Kidney (tissue), 14 donors: Measurements from ENCODE around the gene SPECC1. TPM values are rescaled to one million over a fixed set of nuclear protein-coding genes. Genes with fewer than 3 reads are reported as not detected.

Experiments
- DNase-seq, 5 donors: peaks; one replicate each; pipeline ENCODE4 v3.0.0-alpha.2; 2013 to 2020
- FAIRE-seq: peaks from 2 replicates; lab custom pipeline; 2012; peaks lifted over from hg19 to GRCh38; lab: Jason Lieb, UNC
- H3K27ac ChIP-seq, 2 donors: one replicate each; pipeline ENCODE4 v1.7.0; 2013; ENCODE audit warnings: low read depth in 2 of 2, low read length in 2 of 2, inconsistent platforms in 1 of 2
- H3K27me3 ChIP-seq: one replicate; pipeline ENCODE4 v1.7.1; 2013; ENCODE audit warnings: low read length, inconsistent platforms; ENCODE audit not compliant: control insufficient read depth, insufficient read depth
- H3K36me3 ChIP-seq, 3 donors: one replicate each; pipeline versions ENCODE4 v1.7.0 to v1.7.1; 2013; ENCODE audit warnings: low read length in 3 of 3, control low read depth in 1 of 3, inconsistent platforms in 1 of 3; ENCODE audit not compliant: insufficient read depth in 3 of 3, control insufficient read depth in 2 of 3
- H3K4me1 ChIP-seq, 3 donors: one replicate each; pipeline versions ENCODE4 v1.7.0 to v1.7.1; 2013; ENCODE audit warnings: low read length in 3 of 3, inconsistent platforms in 1 of 3, low read depth in 1 of 3; ENCODE audit not compliant: control insufficient read depth in 2 of 3, insufficient read depth in 2 of 3
- H3K4me3 ChIP-seq, 3 donors: one replicate each; pipeline versions ENCODE4 v1.7.0 to v1.8.1; 2013; ENCODE audit warnings: low read length in 3 of 3, control low read depth in 1 of 3, inconsistent platforms in 1 of 3
- H3K9ac ChIP-seq, 3 donors: one replicate each; pipeline versions ENCODE4 v1.7.0 to v1.7.1; 2013; ENCODE audit warnings: low read length in 3 of 3, control low read depth in 1 of 3, inconsistent platforms in 1 of 3
- H3K9me3 ChIP-seq, 3 donors: one replicate each; pipeline versions ENCODE4 v1.7.0 to v1.7.1; 2013; ENCODE audit warnings: low read length in 3 of 3, control low read depth in 1 of 3, inconsistent platforms in 1 of 3; ENCODE audit not compliant: control insufficient read depth in 2 of 3, insufficient read depth in 1 of 3
- CTCF ChIP-seq: IDR thresholded peaks from 3 replicates; pipeline ENCODE4 v1.5.1; 2012; ENCODE audit warnings: mild to moderate bottlenecking, moderate library complexity, borderline replicate concordance; ENCODE audit not compliant: insufficient read depth; ENCODE audit errors: extremely low read depth
- intact Hi-C: fragments of 100-400 bp; cut with DNase I; formaldehyde crosslinking; loops from one replicate; pipeline ENCODE4 v1.11.1; 2022
- polyA plus RNA-seq: library from polyadenylated mRNA; stranded (reverse); fragments of 350-450 nt; fragmentation: Illumina TruSeq; extraction: RNeasy Lipid Tissue Mini Kit (QIAGEN cat#74804); gene quantifications from one replicate; pipeline ENCODE4 v1.2.3, GENCODE V29; 2014; ENCODE audit warnings: low read depth, low replicate concordance; ENCODE audit not compliant: insufficient read depth
- total RNA-seq: library from RNA; stranded (reverse); fragmentation: NEBNext Ultra II Directional; extraction: Animal tissue kit (Norgen Biotek cat#: 25700); gene quantifications from one replicate; pipeline ENCODE4 v1.2.1, GENCODE V29; 2021
- donor health status: control.
- donor health status: control.
- donor health status: control.
- donor health status: control.
- donor health status: control.
- donor health status: DM: yes; HTN: yes; CAD: no.
- donor health status: Normal renal cell carcinoma (clear cell type).

Gene SPECC1
- total and polyA plus RNA-seq, 2 donors from 2014 or later: 7.6 to 29.1 TPM

GRCh38 chr17:20092261-20092867 lies 83.2 kb downstream of the SPECC1 start:
- no peak for FAIRE-seq
- H3K9me3 ChIP-seq: no peaks in the 10 kb centered on the region
- no peak for TF ChIP-seq CTCF
- no peak for DNase-seq
- intact Hi-C loops: no loop called here
- no peaks in the 10 kb centered on the region for H3K36me3 ChIP-seq
- no peaks in the 10 kb centered on the region for H3K27me3 ChIP-seq
- H3K4me3 ChIP-seq: no peak overlapping the region
- H3K4me1 ChIP-seq: peaks cover 0 to 4% (median 2%) of the 10 kb centered on the region in 3 donors
- H3K27ac ChIP-seq: peak overlapping the region; percentile 63 to 93
- H3K9ac ChIP-seq: peak overlapping the region in 1 of 3 donors; percentile 51

- Histone ChIP-seq H3K4me3 (no peak overlapping the region), H3K9me3 (no peaks in the 10 kb centered on the region), H3K27me3 (no peaks in the 10 kb centered on the region), H3K27ac (peak overlapping the region; percentile 63 to 93), H3K9ac (no peak overlapping the region), H3K36me3 (no peaks in the 10 kb centered on the region), H3K4me1 (peaks cover 0 to 4% (median 2%) of the 10 kb centered on the region in 3 donors)
- FAIRE-seq (no peak), DNase-seq (peak in 2 of 5 donors; percentile 26 to 34)
- intact Hi-C loops: no loop called here
- no peak for TF ChIP-seq CTCF
Observed at GRCh38 chr17:20092973-20093626, 83.9 kb downstream of the SPECC1 start.

- no peak overlapping the region for H3K4me3 ChIP-seq
- no peak for DNase-seq
- H3K27ac ChIP-seq: peak overlapping the region in 1 of 2 donors; percentile 63
- intact Hi-C loops: no loop called here
- no peak for TF ChIP-seq CTCF
- no peak overlapping the region for H3K9ac ChIP-seq
- peaks cover 0 to 4% (median 2%) of the 10 kb centered on the region in 3 donors for H3K4me1 ChIP-seq
- no peak for FAIRE-seq
- no peaks in the 10 kb centered on the region for H3K36me3 ChIP-seq
- H3K9me3 ChIP-seq: no peaks in the 10 kb centered on the region
- no peaks in the 10 kb centered on the region for H3K27me3 ChIP-seq
Observed at GRCh38 chr17:20094777-20095176, 85.6 kb downstream of the SPECC1 start.
